Stimulated activated CD8-positive, alpha-beta memory T cell treated with anti-CD3 and anti-CD28 coated beads, Interleukin-12 subunit alpha, Interleukin-12 subunit beta, amount 100 ng/mL, for 24 hours (primary cell): ENCODE data around the gene RBM6.
"Not testable (repeated sequence)": the region's sequence is repeated elsewhere in the genome, so short reads cannot be mapped to it uniquely, and the experiment has no call there.

Source experiments
- DNase-seq: peaks from one replicate; pipeline ENCODE4 v3.0.0-alpha.2; 2020; ENCODE audit errors: extremely low read depth

Gene RBM6

GRCh38 chr3:49914906-49915305 is 25.0 kb upstream of the RBM6 start:
- DNase-seq: no peak

- no peak for DNase-seq
Measured at GRCh38 chr3:49916686-49917085, 23.3 kb upstream of the RBM6 start.

- not testable (repeated sequence) for DNase-seq
Measured at GRCh38 chr3:49917806-49918590, 22.0 kb upstream of the RBM6 start.

GRCh38 chr3:49924683-49925082 is 15.3 kb upstream of the RBM6 start:
- DNase-seq: no peak

GRCh38 chr3:49925485-49925884 is 14.5 kb upstream of the RBM6 start:
- no peak for DNase-seq

GRCh38 chr3:49926117-49926728 is 13.7 kb upstream of the RBM6 start:
- no peak for DNase-seq

- DNase-seq: no peak
Measured at GRCh38 chr3:49927798-49928197, 12.2 kb upstream of the RBM6 start.

- no peak for DNase-seq
Measured at GRCh38 chr3:49928481-49929017, 11.4 kb upstream of the RBM6 start.

- peak; percentile 70 for DNase-seq
Measured at GRCh38 chr3:49929291-49930167, 10.4 kb upstream of the RBM6 start, which contains the start of gene MON1A. TSS of gene MON1A (minus strand) at chr3:49929811. CDS start at chr3:49913346, 16,465 bp downstream.

- no peak for DNase-seq
Measured at GRCh38 chr3:49930168-49930690, 9.7 kb upstream of the RBM6 start.

GRCh38 chr3:49930922-49931321 is 9.0 kb upstream of the RBM6 start:
- DNase-seq: no peak

GRCh38 chr3:49932281-49932680 is 7.7 kb upstream of the RBM6 start:
- DNase-seq: not testable (repeated sequence)

GRCh38 chr3:49937090-49937489 is 2.9 kb upstream of the RBM6 start:
- no peak for DNase-seq

- DNase-seq: no peak
Measured at GRCh38 chr3:49940667-49941249, 808 bp downstream of the RBM6 start.

- DNase-seq: no peak
Measured at GRCh38 chr3:49942651-49943050, 2.7 kb downstream of the RBM6 start.

- no peak for DNase-seq
Measured at GRCh38 chr3:49952924-49953323, 13.0 kb downstream of the RBM6 start.

GRCh38 chr3:49955636-49956035 is 15.7 kb downstream of the RBM6 start:
- no peak for DNase-seq

GRCh38 chr3:49966233-49966942 is 26.4 kb downstream of the RBM6 start:
- DNase-seq: no peak

GRCh38 chr3:49967291-49967690 is 27.3 kb downstream of the RBM6 start:
- DNase-seq: no peak

- DNase-seq: no peak
Measured at GRCh38 chr3:49968346-49968745, 28.4 kb downstream of the RBM6 start.

- DNase-seq: no peak
Measured at GRCh38 chr3:49972656-49973055, 32.7 kb downstream of the RBM6 start.
